ENCODE measurements around the gene SLC14A1. TPM values are rescaled to one million over a fixed set of nuclear protein-coding genes. Genes with fewer than 3 reads are reported as not detected.

Gene SLC14A1
- total and polyA plus RNA-seq, 2 donors (not counting 1 experiment from before 2014, with no cell fraction given), result 5.8 to 6.4 TPM

GRCh38 chr18:45801416-45802004 lies 77.5 kb downstream of the SLC14A1 start:
- Histone ChIP-seq H3K9ac (ENCODE audit: low read length) (no peak overlapping the region), H2AFZ (ENCODE audit: insufficient read depth, low read depth, low read length, poor library complexity, severe bottlenecking) (no peak overlapping the region), H3K27me3 (replicated peaks in 1 of 4; ENCODE audit: control extremely low read depth in 1 of 4, control insufficient read depth in 3 of 4, insufficient read depth in 4 of 4, low read length in 3 of 4) (peaks cover 0 to 9% (median 3%) of the 10 kb centered on the region in 4 experiments), H3K4me2 (replicated peaks; ENCODE audit: low read depth, low read length, poor library complexity, severe bottlenecking) (no peak overlapping the region), H3K9me3 (ENCODE audit: control extremely low read depth in 1 of 3, control insufficient read depth in 2 of 3, insufficient read depth in 1 of 3, low read length in 2 of 3) (peaks cover 4 to 13% (median 8%) of the 10 kb centered on the region in 3 donors), H3K4me3 (ENCODE audit: control extremely low read depth in 1 of 5, extremely low read depth in 1 of 5, insufficient read depth in 1 of 5, low read depth in 2 of 5, low read length in 4 of 5) (no peak overlapping the region), H3K4me1 (ENCODE audit: control insufficient read depth in 2 of 2, insufficient read depth in 2 of 2, low read length in 2 of 2) (no peaks in the 10 kb centered on the region), H3K36me3 (replicated peaks in 1 of 2; ENCODE audit: control extremely low read depth in 1 of 2, control insufficient read depth in 1 of 2, extremely low read depth in 1 of 2, insufficient read depth in 2 of 2, low read length in 1 of 2) (no peaks in the 10 kb centered on the region), H3K79me2 (ENCODE audit: control insufficient read depth, insufficient read depth, low read length) (no peaks in the 10 kb centered on the region), H3K27ac (ENCODE audit: low read length in 2 of 2) (no peak overlapping the region), H4K20me1 (ENCODE audit: control insufficient read depth, insufficient read depth, low read length, poor library complexity, severe bottlenecking) (no peaks in the 10 kb centered on the region)
- Mint-ChIP-seq H3K9me3 (ENCODE audit: insufficient read depth) (peaks cover 7% of the 10 kb centered on the region), H3K4me3 (no peak overlapping the region), H3K27me3 (peaks cover 28% of the 10 kb centered on the region), H3K4me1 (no peaks in the 10 kb centered on the region), H3K27ac (no peak overlapping the region)
- ChIA-PET POLR2A (no interaction called here), CTCF (no interaction called here)
- ATAC-seq (ENCODE audit: low read depth) (no peak), DNase-seq (no peak)
- intact Hi-C loops (cut with micrococcal nuclease), result no loop called here
- TF ChIP-seq EZH2 (IDR thresholded peaks at IDR 0.05; ENCODE audit: borderline replicate concordance, insufficient read depth, low read depth, low read length, poor library complexity, severe bottlenecking) (no peak), CTCF (IDR thresholded peaks at IDR 0.05) (no peak)
- no CpG with 5 or more reads among the region's 1 CpG for WGBS (ENCODE audit: insufficient coverage)

Small RNAs within 50 kb of the gene (small RNA-seq; reads per million reads assigned to genes)
- gene AC087685.1 (ENCODE audit: insufficient read length, low read depth, low replicate concordance), result not detected

Other genes starting within 250 kb of the SLC14A1 start
- 0.05 and 0.27 TPM in 2 replicates for gene SLC14A2, start 108.7 kb upstream of the SLC14A1 start, total RNA-seq
- gene SLC14A2, start 108.7 kb upstream of the SLC14A1 start, polyA plus RNA-seq, result 0.06 and 0.09 TPM in 2 replicates
- gene SIGLEC15, start 101.5 kb downstream of the SLC14A1 start, total RNA-seq, result not detected in 2 replicates
- gene SIGLEC15, start 101.5 kb downstream of the SLC14A1 start, polyA plus RNA-seq, result 0.10 TPM in 1 of 2 replicates, not detected in the other
- 46.8 and 50.4 TPM in 2 replicates for gene EPG5, start 243.1 kb downstream of the SLC14A1 start, total RNA-seq
- gene EPG5, start 243.1 kb downstream of the SLC14A1 start, polyA plus RNA-seq, result 10.3 and 14.6 TPM in 2 replicates